GM12874 (cell line): Measurements from ENCODE around the gene CERK.

Experiments
- TF ChIP-seq, protein P1 (sequence below): IDR thresholded peaks from 2 replicates; pipeline ENCODE4 v1.5.1; 2011; ENCODE audit warnings: low read depth, mild to moderate bottlenecking, control low read depth, low read length, moderate library complexity; ENCODE audit not compliant: insufficient read depth

Gene CERK

DNA sequence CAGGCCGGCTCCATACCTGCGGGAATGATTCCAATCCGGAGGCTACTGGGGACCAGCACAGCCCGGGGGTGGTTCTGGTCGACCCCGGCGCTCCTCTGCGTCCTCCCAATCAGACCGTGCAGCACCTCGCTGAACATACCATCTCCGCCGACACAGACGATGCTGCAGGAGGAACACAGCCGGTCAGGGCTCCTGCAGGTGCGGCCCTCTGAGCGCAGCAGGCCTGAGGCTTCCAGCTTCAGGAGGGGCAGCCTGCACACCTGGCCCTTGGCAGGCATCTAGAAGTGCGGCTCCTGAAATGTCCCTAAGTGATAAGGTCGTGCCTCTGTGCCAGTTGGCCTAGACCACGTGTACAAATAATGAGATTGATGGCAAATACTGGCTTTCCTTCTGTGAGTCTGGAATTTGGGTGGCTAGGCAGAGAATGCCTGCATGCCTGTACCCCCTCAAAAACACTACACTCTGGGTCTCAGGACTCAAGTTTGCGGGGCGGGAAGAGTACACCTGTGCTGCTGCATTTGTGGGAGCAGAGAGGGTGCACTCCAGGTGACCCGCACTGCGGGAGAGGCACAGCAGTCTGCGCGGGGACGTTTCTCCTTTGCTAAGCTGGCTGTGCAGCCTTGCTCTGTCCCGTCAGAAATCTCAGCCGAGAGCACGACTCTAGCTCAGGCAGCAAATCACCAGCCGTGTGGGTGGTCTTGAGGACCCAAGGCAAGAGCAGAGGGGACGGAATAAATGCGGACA lies 30.1 kb downstream of the CERK start:
- TF ChIP-seq, protein P1, sequence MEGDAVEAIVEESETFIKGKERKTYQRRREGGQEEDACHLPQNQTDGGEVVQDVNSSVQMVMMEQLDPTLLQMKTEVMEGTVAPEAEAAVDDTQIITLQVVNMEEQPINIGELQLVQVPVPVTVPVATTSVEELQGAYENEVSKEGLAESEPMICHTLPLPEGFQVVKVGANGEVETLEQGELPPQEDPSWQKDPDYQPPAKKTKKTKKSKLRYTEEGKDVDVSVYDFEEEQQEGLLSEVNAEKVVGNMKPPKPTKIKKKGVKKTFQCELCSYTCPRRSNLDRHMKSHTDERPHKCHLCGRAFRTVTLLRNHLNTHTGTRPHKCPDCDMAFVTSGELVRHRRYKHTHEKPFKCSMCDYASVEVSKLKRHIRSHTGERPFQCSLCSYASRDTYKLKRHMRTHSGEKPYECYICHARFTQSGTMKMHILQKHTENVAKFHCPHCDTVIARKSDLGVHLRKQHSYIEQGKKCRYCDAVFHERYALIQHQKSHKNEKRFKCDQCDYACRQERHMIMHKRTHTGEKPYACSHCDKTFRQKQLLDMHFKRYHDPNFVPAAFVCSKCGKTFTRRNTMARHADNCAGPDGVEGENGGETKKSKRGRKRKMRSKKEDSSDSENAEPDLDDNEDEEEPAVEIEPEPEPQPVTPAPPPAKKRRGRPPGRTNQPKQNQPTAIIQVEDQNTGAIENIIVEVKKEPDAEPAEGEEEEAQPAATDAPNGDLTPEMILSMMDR = no peak

DNA sequence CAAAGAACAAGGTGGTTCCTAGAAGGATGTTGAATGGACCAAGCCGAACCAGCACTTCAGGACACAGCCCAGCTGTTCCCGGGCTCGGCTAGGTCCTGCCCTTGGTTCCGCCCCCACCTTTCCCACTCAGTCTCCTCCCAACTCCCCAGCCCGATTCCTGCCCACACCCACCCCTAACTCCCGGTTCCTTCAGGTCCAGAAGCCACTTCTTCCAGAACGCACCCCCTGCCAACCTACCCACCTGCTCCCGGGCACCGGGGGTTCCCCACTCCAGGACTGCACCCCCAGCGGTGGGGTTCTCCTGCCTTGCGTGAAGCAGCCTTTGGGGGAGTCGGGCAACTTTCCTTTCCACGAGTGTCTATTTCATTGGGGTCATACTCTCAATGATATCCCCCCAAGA lies 30.7 kb downstream of the CERK start:
- TF ChIP-seq, protein P1 = no peak

DNA sequence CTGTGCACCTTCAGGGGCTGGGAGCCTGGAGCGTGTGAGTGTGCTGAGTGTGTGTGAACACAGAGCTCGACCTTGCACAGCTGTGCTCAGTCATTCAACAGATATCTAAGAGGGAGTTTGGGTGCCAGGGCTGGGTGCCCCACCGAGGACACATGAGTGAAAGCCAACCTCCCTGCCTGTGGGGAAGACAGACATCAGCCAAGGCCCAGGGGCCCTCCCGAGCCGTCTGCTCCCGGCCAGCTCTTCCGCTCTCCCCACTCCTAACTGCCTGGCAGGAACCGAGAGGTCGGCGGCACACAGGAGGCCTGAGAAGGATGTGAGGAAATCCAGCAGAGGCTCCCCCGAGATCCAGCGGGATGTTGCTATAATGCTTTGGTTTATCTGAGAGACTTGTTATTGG lies 32.0 kb downstream of the CERK start:
- TF ChIP-seq, protein P1 = no peak

DNA sequence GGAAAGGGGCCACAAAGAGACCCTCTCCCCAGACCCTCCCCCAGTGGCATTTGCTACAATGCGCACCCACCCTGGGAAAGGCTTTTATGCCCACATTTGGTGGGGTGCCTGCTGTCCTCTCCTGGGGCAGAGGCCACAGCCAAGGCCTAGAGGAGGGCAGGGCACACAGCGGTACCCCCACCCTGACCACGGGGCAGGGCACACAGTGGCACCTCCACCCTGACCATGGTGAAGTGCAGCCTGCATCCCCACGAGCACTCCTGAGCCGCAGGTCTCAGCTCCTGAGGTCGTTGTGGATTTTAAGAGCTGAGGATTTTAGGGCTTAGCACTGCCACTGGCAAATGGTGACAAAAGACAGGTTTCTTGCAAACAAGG lies 34.1 kb downstream of the CERK start:
- TF ChIP-seq, protein P1 = no peak

DNA sequence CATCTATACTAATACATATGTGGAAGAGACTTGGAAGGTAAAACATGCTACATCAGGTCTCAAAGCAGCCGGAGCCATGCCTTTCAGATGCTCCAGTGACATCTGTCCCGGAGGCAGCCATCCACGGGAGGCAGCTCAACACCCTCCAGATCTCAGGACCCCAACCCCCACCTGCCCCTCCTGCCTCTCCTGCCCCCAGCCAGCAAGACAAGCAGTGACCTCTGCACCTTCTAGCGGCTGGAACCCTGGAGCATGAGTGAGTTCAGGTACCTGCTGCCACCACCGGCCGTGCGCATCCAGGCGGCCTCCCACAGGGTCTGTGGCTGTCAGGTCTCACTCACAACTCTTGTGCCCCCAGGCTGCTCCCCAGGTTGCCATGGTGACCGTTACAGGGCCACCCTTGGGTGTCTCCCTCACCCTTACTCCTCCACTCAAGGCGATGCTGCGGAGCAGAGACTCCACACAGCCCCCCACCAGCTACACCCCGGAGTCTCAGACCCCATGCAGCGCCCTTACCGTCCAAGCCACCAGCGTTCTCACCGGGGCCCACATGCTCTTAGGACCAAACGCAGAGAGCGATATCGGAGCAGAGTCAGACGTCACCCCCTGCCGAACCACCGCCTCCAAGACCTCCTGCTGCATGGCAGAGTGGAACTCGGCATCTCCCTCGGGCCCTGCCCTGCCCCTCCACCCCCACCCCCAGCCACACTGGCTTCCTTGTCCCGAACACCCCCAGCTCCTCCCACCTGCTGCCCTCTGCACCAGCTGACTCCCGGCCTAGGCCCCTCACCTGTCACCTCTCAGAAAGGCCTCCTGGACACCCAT lies 34.7 kb downstream of the CERK start:
- TF ChIP-seq, protein P1 = no peak

DNA sequence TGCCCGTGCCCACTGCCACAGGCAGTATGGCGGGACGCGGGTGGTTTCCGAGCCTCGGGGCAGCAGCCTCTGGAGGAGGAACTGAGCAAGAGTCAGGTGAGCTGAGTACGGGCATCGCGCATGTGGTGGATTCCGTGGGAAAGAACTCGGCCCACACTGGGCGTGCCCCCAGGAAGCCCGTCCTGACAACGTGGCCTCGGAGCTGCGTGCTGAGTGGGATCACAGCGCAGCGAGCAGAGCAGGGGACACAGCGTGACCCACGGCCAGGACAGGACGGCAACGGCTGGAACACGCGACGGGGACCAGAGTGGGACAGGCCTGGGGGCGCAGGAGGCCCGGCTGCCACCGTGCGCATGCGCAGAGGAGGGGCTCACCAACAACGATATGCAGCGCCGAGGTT lies 36.8 kb downstream of the CERK start:
- TF ChIP-seq, protein P1 = no peak

DNA sequence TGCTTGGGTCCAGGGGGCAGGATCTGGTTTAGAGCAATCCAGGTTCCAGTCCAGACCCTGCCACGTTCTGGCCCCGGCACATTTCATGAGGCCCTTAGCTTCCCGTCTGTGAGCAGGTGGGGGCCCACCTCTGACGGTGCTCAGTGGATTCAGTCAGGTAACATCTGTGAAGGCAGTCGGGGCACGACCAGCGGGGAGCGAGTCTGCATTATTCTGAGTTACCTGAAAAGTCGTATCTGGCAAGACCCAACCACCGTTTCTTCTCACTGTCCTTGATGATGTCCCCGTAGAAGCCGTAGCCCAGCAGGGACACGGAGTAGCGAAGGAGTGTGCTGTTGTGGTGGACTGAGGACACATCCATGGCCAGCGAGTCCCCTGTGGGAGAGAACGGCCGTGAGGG lies 39.0 kb downstream of the CERK start:
- TF ChIP-seq, protein P1 = no peak
